CD4-positive, alpha-beta T cell (primary cell): Measurements from ENCODE around the gene PIAS1. TPM values are rescaled to one million over a fixed set of nuclear protein-coding genes. Genes with fewer than 3 reads are reported as not detected.

ENCODE experiments used
- ATAC-seq: fragments of 200-7000 bp; cut with Tn5 transposase; one replicate; pipeline ENCODE4 v1.10.0; 2022; ENCODE audit warnings: mild to moderate bottlenecking; ENCODE audit not compliant: poor library complexity
- CTCF ChIA-PET: fragments of 350-600 bp; sonication (Branson Sonifier 250); formaldehyde crosslinking; loops from one replicate; lab custom pipeline; 2021; ENCODE audit warnings: antibody characterized with exemption, inconsistent platforms; lab: Charles Lee
- POLR2A ChIA-PET: fragments of 350-600 bp; sonication (Branson Sonifier 250); formaldehyde crosslinking; loops from one replicate; lab custom pipeline; 2021; ENCODE audit warnings: antibody characterized with exemption, inconsistent platforms; lab: Charles Lee
- DNase-seq, 14 experiments: peaks; one replicate each; pipeline ENCODE4 v3.0.0-alpha.2; 2013 to 2020; ENCODE audit warnings: mixed read lengths in 2 of 14
- H3K27ac ChIP-seq, 2 donors: one replicate each; pipeline versions ENCODE4 v1.5.1 to v1.7.0; 2013; ENCODE audit warnings: low read length in 2 of 2, low read depth in 1 of 2, mild to moderate bottlenecking in 1 of 2
- H3K27me3 ChIP-seq, 2 experiments: 1 replicate in 1 of 2; 2 replicates in 1 of 2; pipeline versions ENCODE4 v1.6.1 to v1.7.0; 2013; ENCODE audit warnings: low read length in 2 of 2, control low read depth in 1 of 2, mild to moderate bottlenecking in 1 of 2, moderate library complexity in 1 of 2; ENCODE audit not compliant: insufficient read depth in 2 of 2, control insufficient read depth in 1 of 2
- H3K36me3 ChIP-seq: one replicate; pipeline ENCODE4 v1.6.1; 2013; ENCODE audit warnings: low read length, control low read depth; ENCODE audit not compliant: insufficient read depth
- H3K4me1 ChIP-seq: one replicate; pipeline ENCODE4 v1.6.1; 2013; ENCODE audit warnings: low read length, control low read depth; ENCODE audit not compliant: insufficient read depth
- H3K4me3 ChIP-seq: one replicate; pipeline ENCODE4 v1.5.1; 2013; ENCODE audit warnings: mild to moderate bottlenecking, low read length, moderate library complexity
- H3K9me3 ChIP-seq, 2 experiments: 1 replicate in 1 of 2; 2 replicates in 1 of 2; pipeline versions ENCODE4 v1.6.1 to v1.7.0; 2013; ENCODE audit warnings: low read length in 2 of 2, mild to moderate bottlenecking in 2 of 2, control low read depth in 1 of 2, moderate library complexity in 1 of 2; ENCODE audit not compliant: control insufficient read depth in 1 of 2, insufficient read depth in 1 of 2
- H3K27ac Mint-ChIP-seq: one replicate; pipeline ENCODE4 v1.8.0; 2020; ENCODE audit warnings: mixed read lengths
- H3K27me3 Mint-ChIP-seq: one replicate; pipeline ENCODE4 v1.8.0; 2021; ENCODE audit warnings: mixed read lengths
- H3K36me3 Mint-ChIP-seq: one replicate; pipeline ENCODE4 v1.8.0; 2021; ENCODE audit warnings: low read depth, mixed read lengths
- H3K4me1 Mint-ChIP-seq: one replicate; pipeline ENCODE4 v1.8.0; 2021; ENCODE audit warnings: low read depth, mixed read lengths
- H3K4me3 Mint-ChIP-seq: one replicate; pipeline ENCODE4 v1.8.0; 2020; ENCODE audit warnings: mild to moderate bottlenecking, mixed read lengths
- H3K9me3 Mint-ChIP-seq: one replicate; pipeline ENCODE4 v1.8.0; 2020; ENCODE audit warnings: mixed read lengths
- CTCF ChIP-seq: fragments of 200-600 bp; IDR thresholded peaks from one replicate; pipeline ENCODE4 v1.8.0; 2022; ENCODE audit warnings: antibody characterized with exemption, mild to moderate bottlenecking
- intact Hi-C, 2 experiments: fragments of 100-400 bp; cut with DNase I in 1 of 2; cut with micrococcal nuclease in 1 of 2; formaldehyde crosslinking; loops; one replicate each; pipeline versions ENCODE4 v1.15.1 to v1.9.0; 2023 to 2025; cut with DNase I, micrococcal nuclease
- total RNA-seq, 174 experiments: library from RNA in 2 of 174; stranded (reverse) in 2 of 174; gene quantifications; one replicate each; pipeline ENCODE4 v1.2.3 and lab custom pipeline; 2021 to 2026

PIAS1 gene
- total RNA-seq, 2 experiments from 2014 or later = 73.1 to 74.8 TPM

GRCh38 chr15:68235022-68235421 is 180.9 kb downstream of the PIAS1 start:
- TF ChIP-seq CTCF = no peak
- H3K4me3 Mint-ChIP-seq = no peak overlapping the region
- peaks cover 1% of the 10 kb centered on the region for H3K36me3 Mint-ChIP-seq
- Histone ChIP-seq H3K36me3 (no peaks in the 10 kb centered on the region), H3K4me3 (no peak overlapping the region), H3K9me3 (no peaks in the 10 kb centered on the region), H3K27me3 (no peaks in the 10 kb centered on the region), H3K4me1 (peaks cover 7% of the 10 kb centered on the region), H3K27ac (no peak overlapping the region)
- H3K9me3 Mint-ChIP-seq = no peaks in the 10 kb centered on the region
- DNase-seq (no peak), ATAC-seq (no peak)
- peaks cover 3% of the 10 kb centered on the region for H3K4me1 Mint-ChIP-seq
- no peaks in the 10 kb centered on the region for H3K27me3 Mint-ChIP-seq
- intact Hi-C loops = no loop called here
- CTCF ChIA-PET = no interaction called here
- POLR2A ChIA-PET = no interaction called here
- H3K27ac Mint-ChIP-seq = no peak overlapping the region

DNA sequence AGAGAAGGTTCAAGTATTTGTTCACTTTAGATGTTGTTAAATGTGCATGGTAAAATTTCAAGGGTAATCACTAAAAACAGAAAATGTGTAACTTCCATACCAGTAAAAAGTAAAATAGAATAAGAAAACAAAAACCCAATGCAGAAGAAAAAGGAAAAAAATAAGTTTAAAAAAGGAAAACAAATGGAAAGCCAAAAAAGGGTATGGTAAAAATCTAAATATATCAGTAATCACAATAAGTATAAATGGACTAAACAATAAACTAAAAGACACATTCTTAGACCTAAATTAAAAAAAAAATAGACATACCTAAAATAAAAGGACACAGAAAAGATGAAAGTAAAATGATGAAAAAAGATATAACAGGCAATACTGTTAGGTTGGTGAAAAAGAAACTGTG is 184.9 kb downstream of the PIAS1 start:
- Mint-ChIP-seq H3K9me3 (peaks cover 3% of the 10 kb centered on the region), H3K4me1 (no peaks in the 10 kb centered on the region), H3K36me3 (peaks cover 17% of the 10 kb centered on the region), H3K27me3 (no peaks in the 10 kb centered on the region), H3K4me3 (no peak overlapping the region), H3K27ac (no peak overlapping the region)
- Histone ChIP-seq H3K36me3 (no peaks in the 10 kb centered on the region), H3K4me1 (no peaks in the 10 kb centered on the region), H3K27me3 (no peaks in the 10 kb centered on the region), H3K27ac (no peak overlapping the region), H3K9me3 (peaks cover 8 to 9% of the 10 kb centered on the region in 2 experiments), H3K4me3 (no peak overlapping the region)
- intact Hi-C loops = no loop called here
- no peak for TF ChIP-seq CTCF
- POLR2A ChIA-PET = no interaction called here
- no peak for ATAC-seq
- CTCF ChIA-PET = no interaction called here
- no peak for DNase-seq

- H3K4me3 Mint-ChIP-seq = no peak overlapping the region
- H3K27ac Mint-ChIP-seq = no peak overlapping the region
- H3K27ac ChIP-seq = no peak overlapping the region
- H3K27me3 ChIP-seq = no peaks in the 10 kb centered on the region
- no peak overlapping the region for H3K4me3 ChIP-seq
- ChIA-PET CTCF (interaction anchor here (1.3 kb wide), 1 partner anchor 12 kb away, joined by 3 read pairs; no protein-coding TSS in a partner anchor), POLR2A (interaction anchor here (0.7 to 0.8 kb wide), 2 partner anchors 16 to 28 kb away, joined by 4 to 5 read pairs; no protein-coding TSS in a partner anchor)
- H3K9me3 ChIP-seq = peaks cover 16 to 17% of the 10 kb centered on the region in 2 experiments
- H3K36me3 ChIP-seq = no peaks in the 10 kb centered on the region
- H3K36me3 Mint-ChIP-seq = peaks cover 24% of the 10 kb centered on the region
- no peaks in the 10 kb centered on the region for H3K4me1 Mint-ChIP-seq
- no peak for DNase-seq
- no peak for TF ChIP-seq CTCF
- no peaks in the 10 kb centered on the region for H3K27me3 Mint-ChIP-seq
- intact Hi-C loops = no loop called here
- ATAC-seq = no peak
- H3K4me1 ChIP-seq = no peaks in the 10 kb centered on the region
- peaks cover 3% of the 10 kb centered on the region for H3K9me3 Mint-ChIP-seq
Measured at GRCh38 chr15:68241088-68241935, 187.2 kb downstream of the PIAS1 start.

Other genes starting within 250 kb of the PIAS1 start
- 1 to 10 TPM; 1.8 to 2.2 TPM for gene SKOR1, start 228.8 kb upstream of the PIAS1 start, total RNA-seq
- not detected for gene RNU6-1, start 214.3 kb upstream of the PIAS1 start, total RNA-seq
- 1 to 10 TPM; 1.5 to 2.0 TPM for gene CALML4, start 151.0 kb downstream of the PIAS1 start, total RNA-seq
- 1 to 10 TPM; 8.0 to 8.1 TPM for gene CLN6, start 175.4 kb downstream of the PIAS1 start, total RNA-seq
- 10 to 100 TPM; 83.2 to 94.9 TPM for gene FEM1B, start 223.4 kb downstream of the PIAS1 start, total RNA-seq